CD4-positive, CD25-positive, alpha-beta regulatory T cell (primary cell): ENCODE results near the gene PDZD2. TPM values are rescaled to one million over a fixed set of nuclear protein-coding genes. Genes with fewer than 3 reads are reported as not detected.
A peak's percentile ranks its signal among the peaks of the same experiment; 100 is the strongest.
"Not testable (repeated sequence)": the region's sequence is repeated elsewhere in the genome, so short reads cannot be mapped to it uniquely, and the experiment has no call there.

ENCODE experiments used
- ATAC-seq, 2 donors: fragments of 150-1000 bp; cut with Tn5 transposase; one replicate each; pipeline ENCODE4 v1.10.0; 2021; ENCODE audit warnings: low read depth in 2 of 2, moderate number of reproducible peaks in 2 of 2, moderate library complexity in 1 of 2
- DNase-seq, 3 donors: peaks; one replicate each; pipeline versions ENCODE4 v3.0.0 to v3.0.0-alpha.2; 2012 to 2022; ENCODE audit warnings: mixed read lengths in 1 of 3
- H3K27ac ChIP-seq: one replicate; pipeline ENCODE4 v1.7.0; 2013; ENCODE audit warnings: mild to moderate bottlenecking, low read length; ENCODE audit not compliant: insufficient read depth, poor library complexity, severe bottlenecking
- H3K27me3 ChIP-seq: one replicate; pipeline ENCODE4 v1.7.0; 2013; ENCODE audit warnings: low read length; ENCODE audit not compliant: control insufficient read depth, insufficient read depth
- H3K36me3 ChIP-seq: one replicate; pipeline ENCODE4 v1.7.0; 2013; ENCODE audit warnings: mild to moderate bottlenecking, low read length, moderate library complexity; ENCODE audit not compliant: control insufficient read depth, insufficient read depth
- H3K4me1 ChIP-seq: 2 replicates; pipeline ENCODE4 v1.7.0; 2013; ENCODE audit warnings: mild to moderate bottlenecking, low read length; ENCODE audit not compliant: insufficient read depth, control insufficient read depth, poor library complexity, severe bottlenecking
- H3K4me3 ChIP-seq: one replicate; pipeline ENCODE4 v1.7.0; 2013; ENCODE audit warnings: low read depth, mild to moderate bottlenecking, low read length, moderate library complexity
- H3K9me3 ChIP-seq, 2 experiments: 1 replicate in 1 of 2; 2 replicates in 1 of 2; pipeline ENCODE4 v1.7.0; 2013; ENCODE audit warnings: low read length in 2 of 2, mild to moderate bottlenecking in 1 of 2, moderate library complexity in 1 of 2; ENCODE audit not compliant: control insufficient read depth in 2 of 2
- H3K27ac Mint-ChIP-seq, 3 donors: one replicate each; pipeline ENCODE4 v1.8.0; 2020 to 2022; ENCODE audit warnings: mild to moderate bottlenecking in 3 of 3, mixed read lengths in 3 of 3, moderate library complexity in 2 of 3
- H3K27me3 Mint-ChIP-seq: one replicate; pipeline ENCODE4 v1.8.0; 2022; ENCODE audit warnings: mild to moderate bottlenecking, mixed read lengths
- H3K36me3 Mint-ChIP-seq: one replicate; pipeline ENCODE4 v1.8.0; 2020; ENCODE audit warnings: mixed read lengths
- H3K4me1 Mint-ChIP-seq, 4 donors: one replicate each; pipeline ENCODE4 v1.8.0; 2020 to 2022; ENCODE audit warnings: mixed read lengths in 4 of 4, mild to moderate bottlenecking in 1 of 4
- H3K4me3 Mint-ChIP-seq, 4 donors: one replicate each; pipeline ENCODE4 v1.8.0; 2020 to 2022; ENCODE audit warnings: mild to moderate bottlenecking in 4 of 4, mixed read lengths in 4 of 4, moderate library complexity in 3 of 4
- H3K9me3 Mint-ChIP-seq, 7 donors: one replicate each; pipeline ENCODE4 v1.8.0; 2020 to 2022; ENCODE audit warnings: mixed read lengths in 7 of 7, mild to moderate bottlenecking in 3 of 7, moderate library complexity in 2 of 7
- polyA plus RNA-seq, 4 donors: library from polyadenylated mRNA; unstranded; fragments of 300-500 nt; fragmentation: Illumina TruSeq; gene quantifications; one replicate each; pipeline ENCODE4 v1.2.3, GENCODE V29; 2021
- total RNA-seq: library from RNA; stranded (reverse); gene quantifications from one replicate; pipeline ENCODE4 v1.2.3, GENCODE V29; 2022

Gene PDZD2
- total and polyA plus RNA-seq, 5 donors from 2014 or later: 0.06 to 1.3 (median 0.25) TPM

- ATAC-seq: no peak
- Mint-ChIP-seq H3K27me3 (peaks cover 9% of the 10 kb centered on the region), H3K36me3 (no peaks in the 10 kb centered on the region), H3K4me1 (no peaks in the 10 kb centered on the region), H3K9me3 (peaks cover 0 to 3% (median 0%) of the 10 kb centered on the region in 7 donors), H3K4me3 (no peak overlapping the region), H3K27ac (no peak overlapping the region)
- no peaks in the 10 kb centered on the region for H3K36me3 ChIP-seq
- H3K9me3 ChIP-seq: no peaks in the 10 kb centered on the region
- H3K4me1 ChIP-seq: no peaks in the 10 kb centered on the region
- H3K27ac ChIP-seq: no peak overlapping the region
- H3K4me3 ChIP-seq: no peak overlapping the region
- H3K27me3 ChIP-seq: no peaks in the 10 kb centered on the region
- DNase-seq: no peak
Measured at GRCh38 chr5:32008746-32009145, 369.8 kb downstream of the PDZD2 start.

- Mint-ChIP-seq H3K36me3 (no peaks in the 10 kb centered on the region), H3K9me3 (peaks cover 0 to 1% (median 0%) of the 10 kb centered on the region in 7 donors), H3K4me3 (no peak overlapping the region), H3K27me3 (peaks cover 16% of the 10 kb centered on the region), H3K27ac (no peak overlapping the region), H3K4me1 (peaks cover 0 to 7% (median 0%) of the 10 kb centered on the region in 4 donors)
- Histone ChIP-seq H3K9me3 (no peaks in the 10 kb centered on the region), H3K27ac (no peak overlapping the region), H3K27me3 (no peaks in the 10 kb centered on the region), H3K4me3 (no peak overlapping the region), H3K4me1 (no peaks in the 10 kb centered on the region), H3K36me3 (no peaks in the 10 kb centered on the region)
- DNase-seq (no peak), ATAC-seq (no peak)
Measured at GRCh38 chr5:32013658-32014057, 374.7 kb downstream of the PDZD2 start.

GRCh38 chr5:32014096-32014745 is 375.3 kb downstream of the PDZD2 start:
- DNase-seq (no peak), ATAC-seq (no peak)
- no peak overlapping the region for H3K4me3 ChIP-seq
- no peaks in the 10 kb centered on the region for H3K36me3 Mint-ChIP-seq
- H3K4me1 ChIP-seq: no peaks in the 10 kb centered on the region
- peaks cover 16% of the 10 kb centered on the region for H3K27me3 Mint-ChIP-seq
- no peaks in the 10 kb centered on the region for H3K9me3 ChIP-seq
- H3K4me1 Mint-ChIP-seq: peaks cover 0 to 10% (median 0%) of the 10 kb centered on the region in 4 donors
- H3K9me3 Mint-ChIP-seq: no peaks in the 10 kb centered on the region
- H3K27ac ChIP-seq: no peak overlapping the region
- no peak overlapping the region for H3K27ac Mint-ChIP-seq
- no peak overlapping the region for H3K4me3 Mint-ChIP-seq
- H3K27me3 ChIP-seq: no peaks in the 10 kb centered on the region
- no peaks in the 10 kb centered on the region for H3K36me3 ChIP-seq

- not testable (repeated sequence) for H3K9me3 ChIP-seq, H3K9me3 Mint-ChIP-seq, ATAC-seq, H3K4me3 ChIP-seq, H3K4me3 Mint-ChIP-seq, H3K36me3 ChIP-seq, H3K27ac ChIP-seq, H3K4me1 ChIP-seq, DNase-seq, H3K27me3 ChIP-seq, H3K27ac Mint-ChIP-seq, H3K36me3 Mint-ChIP-seq
- H3K4me1 Mint-ChIP-seq: peaks cover 0 to 15% (median 2%) of the 10 kb centered on the region in 4 donors
- peaks cover 16% of the 10 kb centered on the region for H3K27me3 Mint-ChIP-seq
Measured at GRCh38 chr5:32015262-32015661, 376.3 kb downstream of the PDZD2 start.

- H3K4me1 ChIP-seq: no peaks in the 10 kb centered on the region
- no peaks in the 10 kb centered on the region for H3K36me3 Mint-ChIP-seq
- ATAC-seq (no peak), DNase-seq (no peak)
- no peaks in the 10 kb centered on the region for H3K9me3 Mint-ChIP-seq
- H3K27ac ChIP-seq: no peak overlapping the region
- no peaks in the 10 kb centered on the region for H3K9me3 ChIP-seq
- H3K4me3 Mint-ChIP-seq: peak overlapping the region in 1 of 4 donors; percentile 54
- peak overlapping the region in 2 of 3 donors; percentile 7 to 75 for H3K27ac Mint-ChIP-seq
- no peak overlapping the region for H3K4me3 ChIP-seq
- H3K36me3 ChIP-seq: no peaks in the 10 kb centered on the region
- H3K27me3 ChIP-seq: no peaks in the 10 kb centered on the region
- H3K27me3 Mint-ChIP-seq: peaks cover 14% of the 10 kb centered on the region
- peaks cover 0 to 20% (median 7%) of the 10 kb centered on the region in 4 donors for H3K4me1 Mint-ChIP-seq
Measured at GRCh38 chr5:32017692-32018367, 378.9 kb downstream of the PDZD2 start.

- Histone ChIP-seq H3K36me3 (no peaks in the 10 kb centered on the region), H3K4me1 (no peaks in the 10 kb centered on the region), H3K4me3 (no peak overlapping the region), H3K9me3 (no peaks in the 10 kb centered on the region), H3K27me3 (no peaks in the 10 kb centered on the region), H3K27ac (no peak overlapping the region)
- peaks cover 0 to 20% (median 7%) of the 10 kb centered on the region in 4 donors for H3K4me1 Mint-ChIP-seq
- no peak overlapping the region for H3K4me3 Mint-ChIP-seq
- H3K36me3 Mint-ChIP-seq: no peaks in the 10 kb centered on the region
- H3K27me3 Mint-ChIP-seq: peaks cover 22% of the 10 kb centered on the region
- DNase-seq (no peak), ATAC-seq (no peak)
- no peaks in the 10 kb centered on the region for H3K9me3 Mint-ChIP-seq
- peak overlapping the region in 1 of 3 donors; percentile 7 for H3K27ac Mint-ChIP-seq
Measured at GRCh38 chr5:32018476-32019436, 379.8 kb downstream of the PDZD2 start.

- Mint-ChIP-seq H3K4me1 (peaks cover 0 to 20% (median 7%) of the 10 kb centered on the region in 4 donors), H3K36me3 (no peaks in the 10 kb centered on the region), H3K27ac (peak overlapping the region in 2 of 3 donors; percentile 83 to 97), H3K27me3 (peaks cover 27% of the 10 kb centered on the region), H3K4me3 (peak overlapping the region in 3 of 4 donors; percentile 73 to 80 (median 77)), H3K9me3 (no peaks in the 10 kb centered on the region)
- H3K27me3 ChIP-seq: no peaks in the 10 kb centered on the region
- no peaks in the 10 kb centered on the region for H3K36me3 ChIP-seq
- H3K4me3 ChIP-seq: peak overlapping the region; percentile 78
- H3K9me3 ChIP-seq: no peaks in the 10 kb centered on the region
- DNase-seq (peak in 1 of 3 donors; percentile 52), ATAC-seq (peak; percentile 42 to 63)
- H3K4me1 ChIP-seq: no peaks in the 10 kb centered on the region
- no peak overlapping the region for H3K27ac ChIP-seq
Measured at GRCh38 chr5:32020271-32020670, 381.3 kb downstream of the PDZD2 start.
